NCI-H345 (cell line): Measurements from ENCODE around the gene VMP1.
"Not testable (repeated sequence)": the region's sequence is repeated elsewhere in the genome, so short reads cannot be mapped to it uniquely, and the experiment has no call there.

Experiments
- DNase-seq: peaks from one replicate; lab custom pipeline; 2025; lab: John Stamatoyannopoulos, UW

The VMP1 gene

DNA sequence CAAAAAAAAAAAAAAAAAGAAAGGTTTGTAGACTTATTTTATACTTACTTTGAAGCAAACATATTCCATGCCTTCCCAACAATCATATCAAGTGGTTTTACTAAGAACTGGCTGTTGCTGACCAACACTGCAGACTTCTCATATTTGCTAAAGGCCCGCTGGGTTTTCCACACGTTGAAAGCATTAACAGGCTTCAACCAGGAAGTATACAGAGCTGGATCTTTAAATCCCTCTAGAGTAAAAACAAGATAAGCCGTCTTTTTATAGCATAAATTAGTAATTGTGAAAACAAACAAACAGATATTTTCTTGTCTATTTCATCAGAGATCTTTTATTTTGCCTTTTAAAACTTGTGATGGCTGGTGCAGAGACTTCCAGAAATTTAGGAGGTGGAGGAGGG lies 156.2 kb downstream of the VMP1 start:
- DNase-seq = no peak

DNA sequence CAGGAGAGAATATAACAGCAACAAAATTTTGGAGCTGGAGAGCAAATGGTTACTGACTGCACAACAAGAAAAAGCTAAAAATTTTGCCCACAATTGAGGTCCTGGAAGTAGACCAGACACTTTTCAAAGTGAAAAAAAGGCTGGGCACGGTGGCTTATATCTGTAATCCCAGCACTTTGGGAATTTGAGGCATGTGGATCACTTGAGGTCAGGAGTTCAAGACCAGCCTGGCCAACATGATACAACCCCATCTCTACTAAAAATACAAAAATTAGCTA lies 162.4 kb downstream of the VMP1 start:
- no peak for DNase-seq

DNA sequence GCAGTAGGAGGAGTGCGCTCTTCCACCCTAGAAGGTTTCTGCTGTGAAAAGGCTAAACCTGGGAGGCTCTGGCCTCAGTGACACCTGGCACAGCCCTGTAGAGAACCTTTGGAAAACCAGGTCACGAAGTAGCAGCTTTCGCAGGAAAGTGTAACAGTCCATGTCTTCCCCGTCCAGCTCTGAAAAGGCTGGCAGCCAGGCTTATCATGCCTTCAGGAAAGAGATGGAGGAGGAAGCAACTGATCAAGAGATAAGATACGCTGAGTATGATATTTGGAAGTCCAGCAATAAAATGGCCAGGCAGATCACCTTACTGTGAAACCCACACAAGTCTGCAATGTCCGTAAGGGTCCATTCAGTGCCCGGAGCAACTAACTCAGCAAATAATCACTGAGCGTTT lies 163.0 kb downstream of the VMP1 start:
- no peak for DNase-seq

DNA sequence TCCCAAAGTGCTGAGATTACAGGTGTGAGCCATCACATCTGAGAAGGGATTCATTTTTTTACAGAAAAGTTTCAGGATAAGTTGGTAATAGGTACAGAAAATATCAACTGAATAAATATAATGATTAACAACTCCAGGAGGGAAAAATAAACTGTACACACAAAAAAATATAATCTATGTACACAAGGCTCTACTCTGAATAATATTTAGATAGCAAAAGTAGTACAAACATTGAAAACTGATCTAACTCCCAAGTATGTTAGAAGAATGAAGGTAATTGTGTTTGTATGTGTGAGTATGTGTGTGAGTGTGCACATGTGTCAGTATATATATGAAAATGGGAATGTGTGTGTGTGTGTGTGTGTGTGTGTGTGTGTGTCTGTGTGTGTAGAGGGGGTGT lies 164.9 kb downstream of the VMP1 start:
- DNase-seq = no peak

DNA sequence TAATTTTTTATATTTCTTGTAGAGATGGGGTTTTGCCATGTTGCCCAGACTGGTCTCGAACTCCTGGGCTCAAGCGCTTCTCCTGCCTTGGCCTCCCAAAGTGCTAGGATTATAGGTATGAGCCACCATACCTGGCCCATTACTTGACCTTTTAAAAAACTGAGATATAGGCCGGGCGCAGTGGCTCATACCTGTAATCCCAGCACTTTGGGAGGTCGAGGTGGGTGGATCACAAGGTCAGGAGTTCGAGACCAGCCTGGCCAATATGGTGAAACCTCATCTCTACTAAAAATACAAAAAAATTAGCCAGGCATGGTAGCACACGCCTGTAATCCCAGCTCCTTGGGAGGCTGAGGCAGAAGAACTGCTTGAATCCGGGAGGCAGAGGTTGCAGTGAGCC lies 166.0 kb downstream of the VMP1 start:
- not testable (repeated sequence) for DNase-seq

DNA sequence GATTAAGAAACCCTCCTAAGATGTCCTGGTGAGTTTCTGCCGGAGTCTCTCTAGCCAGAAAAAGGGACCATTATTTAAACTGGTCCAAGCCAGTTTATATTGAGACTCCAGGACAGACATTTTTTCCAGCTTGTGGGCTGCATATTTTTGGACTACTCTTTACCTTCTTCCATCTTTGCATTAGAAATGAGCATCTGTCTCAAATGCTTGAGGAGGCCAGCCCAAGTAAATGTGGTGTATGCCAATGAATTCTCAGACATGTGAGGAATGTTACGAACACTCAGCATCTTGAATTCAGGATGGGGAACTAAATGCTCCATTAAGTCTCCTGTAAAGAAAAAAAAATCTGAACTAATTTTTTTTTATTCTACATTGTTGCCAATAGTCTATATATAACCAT lies 166.9 kb downstream of the VMP1 start:
- DNase-seq = no peak

DNA sequence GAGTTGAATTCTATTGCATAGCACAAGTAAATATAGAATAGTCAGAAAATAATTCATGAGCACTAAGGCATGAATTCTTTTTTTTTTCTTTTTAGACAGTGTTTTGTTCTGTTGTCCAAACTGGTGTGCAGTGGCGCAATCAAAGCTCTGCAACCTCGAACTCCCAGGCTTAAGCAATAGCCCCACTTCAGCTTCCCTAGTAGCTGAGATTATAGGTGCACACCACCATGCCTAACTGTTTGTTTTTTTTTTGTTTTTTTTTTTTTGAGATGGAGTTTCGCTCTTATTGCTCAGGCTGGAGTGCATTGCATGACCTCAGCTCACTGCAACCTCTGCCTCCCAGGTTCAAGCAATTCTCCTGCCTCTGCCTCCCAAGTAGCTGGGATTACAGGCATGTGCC lies 168.7 kb downstream of the VMP1 start:
- DNase-seq = no peak

DNA sequence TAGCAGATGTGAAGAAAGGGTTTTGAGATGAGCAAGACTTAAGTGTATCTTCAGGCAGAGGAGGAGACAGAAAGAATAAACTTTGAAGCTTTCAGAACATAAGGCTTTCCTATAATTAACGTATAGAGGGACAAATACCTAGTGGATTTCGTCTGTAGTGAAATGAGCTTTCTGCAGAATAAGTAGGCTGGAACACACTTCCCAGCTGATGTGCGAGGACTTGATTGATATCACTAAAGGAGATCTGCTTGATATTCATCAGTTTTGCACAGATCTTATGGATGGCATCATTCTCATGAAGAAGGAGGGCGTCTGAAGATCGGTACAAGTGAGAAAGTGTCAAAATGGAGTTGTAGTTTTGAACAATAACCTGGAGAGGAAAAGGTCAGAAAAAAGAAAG lies 170.5 kb downstream of the VMP1 start:
- DNase-seq = no peak

DNA sequence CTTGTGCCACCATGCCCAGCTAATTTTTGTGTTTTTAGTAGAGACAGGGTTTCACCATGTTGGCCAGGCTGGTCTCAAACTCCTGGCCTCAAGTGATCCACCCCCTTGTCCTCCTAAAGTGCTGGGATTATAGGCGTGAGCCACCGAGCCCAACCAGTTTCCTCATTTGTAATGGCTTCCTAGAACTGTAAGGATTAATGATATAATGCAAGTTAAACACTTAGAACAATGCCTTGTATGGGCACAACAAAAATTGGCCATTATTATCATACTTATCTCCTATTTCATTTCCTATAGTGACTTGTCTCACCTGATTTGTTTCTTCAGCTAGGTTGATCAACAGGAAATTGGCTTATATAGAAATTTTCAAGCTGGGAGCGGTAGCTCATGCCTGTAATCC lies 171.2 kb downstream of the VMP1 start:
- no peak for DNase-seq

DNA sequence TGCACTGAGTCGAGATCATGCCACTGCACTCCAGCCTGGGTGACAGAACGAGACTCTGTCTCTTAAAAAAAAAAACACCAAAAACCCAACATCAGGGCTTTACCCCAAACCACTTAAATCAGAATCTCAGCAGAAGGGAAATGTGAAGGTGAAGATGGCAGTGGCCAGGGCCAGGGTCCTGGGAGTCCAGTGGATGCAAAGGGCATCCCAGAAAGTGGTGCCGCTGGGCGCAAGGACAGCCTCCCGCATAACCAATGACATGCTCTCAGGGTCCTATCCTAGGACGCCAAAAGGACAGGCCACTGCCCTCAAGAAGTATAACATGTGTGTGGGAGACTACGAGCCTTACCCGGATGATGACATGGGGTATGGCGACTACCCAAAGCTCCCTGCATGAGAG lies 177.4 kb downstream of the VMP1 start:
- DNase-seq = no peak

DNA sequence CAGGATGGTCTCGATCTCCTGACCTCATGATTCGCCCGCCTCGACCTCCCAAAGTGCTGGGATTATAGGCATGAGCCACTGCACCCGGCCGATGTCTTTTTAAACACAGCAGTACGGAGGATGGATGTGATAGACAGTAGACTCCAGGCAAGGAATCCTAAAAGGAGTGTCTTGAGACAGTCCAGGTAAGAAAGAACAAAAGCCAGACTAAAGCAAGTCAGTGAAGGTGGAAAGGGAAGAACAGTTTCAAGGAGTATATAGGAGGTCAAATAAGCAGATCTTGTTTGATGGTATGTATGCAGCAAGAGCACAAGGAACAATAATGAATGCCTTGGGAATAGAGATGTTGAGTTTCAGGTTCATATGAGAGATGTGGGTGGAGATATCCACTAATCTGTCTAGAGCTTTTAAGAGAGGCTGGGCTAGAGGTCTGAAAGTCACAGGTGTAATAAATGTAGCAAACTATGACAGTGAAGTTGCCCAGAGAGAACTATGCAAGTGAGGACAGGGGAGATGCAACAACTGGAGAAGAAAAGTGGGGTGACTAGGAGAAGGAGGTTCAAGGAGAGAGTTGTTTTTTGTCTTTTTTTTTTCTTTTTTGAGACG lies 180.8 kb downstream of the VMP1 start:
- DNase-seq = no peak

DNA sequence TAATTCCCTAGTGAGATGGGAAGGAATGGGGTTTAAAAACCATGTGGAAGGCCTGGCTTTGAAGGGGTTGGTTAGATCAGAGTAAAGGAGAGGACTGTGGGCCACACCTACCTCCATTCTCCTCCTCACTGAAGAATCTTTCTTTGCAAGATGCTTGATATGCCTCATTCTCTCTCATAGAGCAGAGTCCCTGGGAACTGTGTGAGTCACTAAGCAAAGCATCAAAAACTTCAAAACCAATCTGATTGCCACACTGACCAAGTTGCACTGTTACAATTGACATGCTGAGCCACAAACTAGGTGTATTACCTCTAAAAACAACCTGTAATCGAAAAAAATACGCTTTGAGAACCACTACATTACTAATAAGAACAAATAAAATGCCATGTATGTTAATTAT lies 183.3 kb downstream of the VMP1 start:
- DNase-seq = no peak
